Stimulated activated CD4-positive, alpha-beta T cell treated with anti-CD3 and anti-CD28 coated beads, TNF-alpha, amount 100 ng/mL, for 48 hours (primary cell): ENCODE results near the gene HSD3B1.
"Not testable (repeated sequence)": the region's sequence is repeated elsewhere in the genome, so short reads cannot be mapped to it uniquely, and the experiment has no call there.

Experiments used
- DNase-seq, 3 donors: peaks; one replicate each; pipeline ENCODE4 v3.0.0-alpha.2; 2020; ENCODE audit warnings: low read depth in 3 of 3

The HSD3B1 gene

GRCh38 chr1:119553302-119554071 lies 46.5 kb downstream of the HSD3B1 start:
- DNase-seq: not testable (repeated sequence)

GRCh38 chr1:119554183-119554582 lies 47.2 kb downstream of the HSD3B1 start:
- no peak for DNase-seq

GRCh38 chr1:119556423-119556822 lies 49.4 kb downstream of the HSD3B1 start:
- no peak for DNase-seq

GRCh38 chr1:119560402-119560801 lies 53.4 kb downstream of the HSD3B1 start:
- DNase-seq: not testable (repeated sequence)

- DNase-seq: no peak
Measured at GRCh38 chr1:119564548-119564947, 57.5 kb downstream of the HSD3B1 start.
